Body of pancreas (tissue), 4 donors: ENCODE measurements around the gene BSDC1. TPM values are rescaled to one million over a fixed set of nuclear protein-coding genes. Genes with fewer than 3 reads are reported as not detected.
"Not testable (repeated sequence)": the region's sequence is repeated elsewhere in the genome, so short reads cannot be mapped to it uniquely, and the experiment has no call there.

Experiments used
- ATAC-seq: fragments of 150-250 bp; one replicate; pipeline ENCODE4 v1.9.1; 2016
- DNase-seq, 4 donors: peaks; one replicate each; pipeline ENCODE4 v3.0.0-alpha.2; 2019
- H3K27ac ChIP-seq, 4 donors: fragments of 200-600 bp; sonication (generic); 1 replicate in 3 of 4; 2 replicates in 1 of 4; pipeline versions ENCODE4 v1.5.1 to v1.6.1; 2016 to 2019; ENCODE audit warnings: mild to moderate bottlenecking in 1 of 4, mixed read lengths in 1 of 4, moderate library complexity in 1 of 4
- H3K27me3 ChIP-seq, 2 donors: fragments of 200-600 bp; sonication (generic); one replicate each; pipeline ENCODE4 v1.6.0; 2016; ENCODE audit warnings: mild to moderate bottlenecking in 1 of 2
- H3K36me3 ChIP-seq, 2 donors: fragments of 200-600 bp; sonication (generic); replicated peaks in 1 of 2; 2 replicates each; pipeline ENCODE4 v1.5.1; 2016; ENCODE audit warnings: low read depth in 2 of 2; ENCODE audit not compliant: insufficient read depth in 1 of 2
- H3K4me1 ChIP-seq: fragments of 200-600 bp; sonication (generic); one replicate; pipeline ENCODE4 v1.6.0; 2016
- H3K4me3 ChIP-seq, 2 donors: fragments of 200-600 bp; sonication (generic); 1 replicate in 1 of 2; 2 replicates in 1 of 2; pipeline ENCODE4 v1.5.1; 2016 to 2019
- H3K9me3 ChIP-seq, 3 donors: fragments of 200-600 bp; sonication (generic); 1 replicate in 2 of 3; 2 replicates in 1 of 3; pipeline ENCODE4 v1.5.1; 2016
- CTCF ChIP-seq, 7 experiments: fragments of 450-650 bp in 4 of 7; fragments of 200-600 bp in 3 of 7; sonication (generic) in 3 of 7; IDR thresholded peaks; one replicate each; pipeline ENCODE4 v1.5.1; 2016 to 2019; ENCODE audit warnings: antibody characterized with exemption in 7 of 7
- POLR2A ChIP-seq, 3 donors: fragments of 450-650 bp; IDR thresholded peaks; one replicate each; pipeline ENCODE4 v1.6.1; 2016; ENCODE audit warnings: antibody characterized with exemption in 3 of 3, mild to moderate bottlenecking in 2 of 3
- WGBS, 2 donors: methylation state at CpG; one replicate each; pipeline ENCODE4 v1.1.5; 2017; 5-methylcytosine and 5-hydroxymethylcytosine counted together
- intact Hi-C: fragments of 100-400 bp; cut with DNase I; formaldehyde crosslinking; loops from one replicate; pipeline ENCODE4 v1.15.1; 2023
- total RNA-seq, 2 donors: library from RNA; depleted of rRNA; stranded (reverse); fragments of >200 nt; gene quantifications; one replicate each; pipeline ENCODE4 v1.1.0, GENCODE V29; 2016

BSDC1 gene
- 10 to 100 TPM; 53.2 to 83.7 TPM for total RNA-seq

GRCh38 chr1:32394141-32394889 is at the start of gene BSDC1:
Gene BSDC1 (minus strand): TSS chr1:32394441. CDS start chr1:32394414, 27 bp downstream.
- intact Hi-C loops = no loop called here
- Histone ChIP-seq H3K9me3 (no peaks in the 10 kb centered on the region), H3K27ac (peak within 1 kb of the TSS; percentile 90 to 97 (median 91)), H3K4me1 (peaks cover 29% of the 10 kb centered on the region), H3K27me3 (no peaks in the 10 kb centered on the region), H3K36me3 (peaks cover 0 to 6% of the 10 kb centered on the region in 2 donors), H3K4me3 (peak within 1 kb of the TSS; percentile 67 to 97)
- DNase-seq (peak; percentile 99), ATAC-seq (peak; percentile 97)
- TF ChIP-seq POLR2A (IDR thresholded peaks at IDR 0.05) = peak; percentile 89 to 96 (median 96)
- TF ChIP-seq CTCF (IDR thresholded peaks at IDR 0.05) = no peak
- WGBS, 2 donors = 0 to 1% methylated on average over 34 to 48 of the region's 48 CpGs

GRCh38 chr1:32441467-32441866 is 47.2 kb upstream of the BSDC1 start:
- not testable (repeated sequence) for DNase-seq, ATAC-seq
- 87 to 89% methylated on average over 10 of the region's 10 CpGs for WGBS, 2 donors

GRCh38 chr1:32438777-32439176 is 44.5 kb upstream of the BSDC1 start:
- DNase-seq, H3K27me3 ChIP-seq, H3K27ac ChIP-seq, H3K9me3 ChIP-seq, H3K36me3 ChIP-seq, ATAC-seq, H3K4me1 ChIP-seq, intact Hi-C loops, H3K4me3 ChIP-seq: not testable (repeated sequence)
- WGBS, 2 donors = 81 to 89% methylated on average over 4 of the region's 4 CpGs

More at GRCh38 chr1:32441467-32441866, 47.2 kb upstream of the BSDC1 start:
- H3K4me1 ChIP-seq, H3K27me3 ChIP-seq, H3K9me3 ChIP-seq, H3K36me3 ChIP-seq, intact Hi-C loops, H3K27ac ChIP-seq, H3K4me3 ChIP-seq: not testable (repeated sequence)

GRCh38 chr1:32438136-32438535 is 43.9 kb upstream of the BSDC1 start:
- DNase-seq (no peak), ATAC-seq (no peak)
- Histone ChIP-seq H3K27ac (no peak overlapping the region), H3K4me1 (no peaks in the 10 kb centered on the region), H3K9me3 (no peaks in the 10 kb centered on the region), H3K36me3 (no peaks in the 10 kb centered on the region), H3K27me3 (no peaks in the 10 kb centered on the region), H3K4me3 (no peak overlapping the region)
- no peak for TF ChIP-seq CTCF (IDR thresholded peaks at IDR 0.05)
- TF ChIP-seq POLR2A (IDR thresholded peaks at IDR 0.05) = no peak
- intact Hi-C loops = no loop called here
- WGBS, 2 donors = 0 to 15% methylated on average over 1 of the region's 1 CpG

- H3K9me3 ChIP-seq = no peaks in the 10 kb centered on the region
- H3K27me3 ChIP-seq = peaks cover 0 to 6% of the 10 kb centered on the region in 2 donors
- H3K4me3 ChIP-seq = no peak overlapping the region
- intact Hi-C loops = no loop called here
- no peak for ATAC-seq
- no peak for TF ChIP-seq POLR2A (IDR thresholded peaks at IDR 0.05)
- WGBS, 2 donors = 59 to 66% methylated on average over 4 of the region's 4 CpGs
- no peak for DNase-seq
- peaks cover 2% of the 10 kb centered on the region for H3K4me1 ChIP-seq
- H3K27ac ChIP-seq = no peak overlapping the region
- no peaks in the 10 kb centered on the region for H3K36me3 ChIP-seq
Observed at GRCh38 chr1:32431736-32432400, 37.6 kb upstream of the BSDC1 start.

GRCh38 chr1:32427264-32427963 is 33.2 kb upstream of the BSDC1 start:
- H3K27me3 ChIP-seq = peaks cover 0 to 15% of the 10 kb centered on the region in 2 donors
- TF ChIP-seq CTCF (IDR thresholded peaks at IDR 0.05) (no peak), POLR2A (IDR thresholded peaks at IDR 0.05) (no peak)
- intact Hi-C loops = no loop called here
- 75 to 84% methylated on average over 14 to 17 of the region's 17 CpGs for WGBS, 2 donors
- DNase-seq = no peak
- peaks cover 8% of the 10 kb centered on the region for H3K4me1 ChIP-seq
- no peak for ATAC-seq
- H3K4me3 ChIP-seq = no peak overlapping the region
- H3K27ac ChIP-seq = no peak overlapping the region
- no peaks in the 10 kb centered on the region for H3K9me3 ChIP-seq
- no peaks in the 10 kb centered on the region for H3K36me3 ChIP-seq
